ENCODE results near the gene AUTS2.

The AUTS2 gene

GRCh38 chr7:70568674-70569334, 970.5 kb downstream of the AUTS2 start (continued):
- TF ChIP-seq ZBTB6 (tag by site-specific recombination; IDR thresholded peaks at IDR 0.05) (no peak; the same call in 1 of the 2 replicates), ZNF585B (tag by site-specific recombination; IDR thresholded peaks at IDR 0.05) (no peak), GLI4 (tag by site-specific recombination; IDR thresholded peaks at IDR 0.05) (no peak), PRDM4 (tag by site-specific recombination; IDR thresholded peaks at IDR 0.05) (0 out of 2 replicates have a peak, but pooled peaks have one; percentile 35), ZNF704 (tag by site-specific recombination; IDR thresholded peaks at IDR 0.05) (no peak), PRDM2 (tag by site-specific recombination; IDR thresholded peaks at IDR 0.05; ENCODE audit: borderline replicate concordance) (no peak), ZNF549 (tag by site-specific recombination; IDR thresholded peaks at IDR 0.05) (no peak), ZNF280D (tag by site-specific recombination; IDR thresholded peaks at IDR 0.05) (no peak), ZNF660 (tag by site-specific recombination; IDR thresholded peaks at IDR 0.05) (no peak), ZNF146 (tag by site-specific recombination; IDR thresholded peaks at IDR 0.05) (no peak), ZNF529 (tag by site-specific recombination; IDR thresholded peaks at IDR 0.05; ENCODE audit: insufficient replicate concordance) (no peak), SP3 (tag by site-specific recombination; IDR thresholded peaks at IDR 0.05) (no peak), ZNF248 (tag by site-specific recombination; IDR thresholded peaks at IDR 0.05) (no peak), HIC1 (tag by site-specific recombination; IDR thresholded peaks at IDR 0.05) (no peak), ZNF398 (tag by site-specific recombination; IDR thresholded peaks at IDR 0.05) (no peak), OSR2 (tag by site-specific recombination; IDR thresholded peaks at IDR 0.05) (0 out of 2 replicates have a peak, but pooled peaks have one; percentile 21), BCL11A (tag by site-specific recombination; IDR thresholded peaks at IDR 0.05; ENCODE audit: low read depth) (no peak), ZNF521 (tag by site-specific recombination; IDR thresholded peaks at IDR 0.05) (no peak), ZFP41 (tag by site-specific recombination; IDR thresholded peaks at IDR 0.05; ENCODE audit: borderline replicate concordance) (no peak)
